Jurkat, Clone E6-1 (cell line): ENCODE measurements around the gene TBX5. TPM values are rescaled to one million over a fixed set of nuclear protein-coding genes. Genes with fewer than 3 reads are reported as not detected.
A peak's percentile ranks its signal among the peaks of the same experiment; 100 is the strongest.

Experiments
- DNase-seq: peaks from one replicate; pipeline ENCODE4 v3.0.0-alpha.2; 2011; ENCODE audit warnings: low read depth, low spot score
- H3K4me3 ChIP-seq: 2 replicates; pipeline ENCODE4 v1.5.1; 2011; ENCODE audit warnings: mild to moderate bottlenecking, low read length, control low read depth, moderate library complexity
- polyA plus RNA-seq: library from polyadenylated mRNA; unstranded; fragments of >200 nt; gene quantifications from one replicate; pipeline ENCODE4 v1.2.1, GENCODE V29; 2012; ENCODE audit warnings: missing spikeins; ENCODE audit not compliant: insufficient read length, insufficient read depth

Gene TBX5
- not detected for polyA plus RNA-seq

GRCh38 chr12:114405519-114406271, at the start of gene TBX5:
TSS of gene TBX5 (minus strand) at chr12:114406144. CDS start at chr12:114403898, 2,246 bp downstream.
- H3K4me3 ChIP-seq: no peak within 1 kb of the TSS; the same call in 1 of the 2 replicates
- peak; percentile 14 for DNase-seq

DNA sequence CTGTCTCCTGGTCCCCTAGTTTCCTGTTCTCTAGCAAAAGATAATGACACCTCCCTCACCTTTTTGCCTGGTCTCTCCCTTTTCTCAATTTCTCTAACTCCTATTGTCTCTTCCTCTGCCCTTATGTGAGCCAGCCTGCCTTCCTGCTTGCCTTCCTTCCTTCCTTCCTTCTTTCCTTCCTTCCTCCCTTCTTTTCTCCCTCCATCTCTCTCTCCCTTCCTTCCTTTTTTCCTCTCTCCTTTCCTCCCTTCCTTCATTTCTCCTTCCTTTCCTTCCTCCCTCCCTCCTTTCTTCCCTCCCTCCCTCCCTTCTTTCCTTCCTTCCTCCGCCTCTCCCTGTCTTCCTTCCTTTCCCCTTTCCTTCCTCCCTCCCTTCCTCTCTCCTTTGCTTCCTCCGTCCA, 45.7 kb upstream of the TBX5 start:
- no peak overlapping the region for H3K4me3 ChIP-seq
- no peak for DNase-seq

DNA sequence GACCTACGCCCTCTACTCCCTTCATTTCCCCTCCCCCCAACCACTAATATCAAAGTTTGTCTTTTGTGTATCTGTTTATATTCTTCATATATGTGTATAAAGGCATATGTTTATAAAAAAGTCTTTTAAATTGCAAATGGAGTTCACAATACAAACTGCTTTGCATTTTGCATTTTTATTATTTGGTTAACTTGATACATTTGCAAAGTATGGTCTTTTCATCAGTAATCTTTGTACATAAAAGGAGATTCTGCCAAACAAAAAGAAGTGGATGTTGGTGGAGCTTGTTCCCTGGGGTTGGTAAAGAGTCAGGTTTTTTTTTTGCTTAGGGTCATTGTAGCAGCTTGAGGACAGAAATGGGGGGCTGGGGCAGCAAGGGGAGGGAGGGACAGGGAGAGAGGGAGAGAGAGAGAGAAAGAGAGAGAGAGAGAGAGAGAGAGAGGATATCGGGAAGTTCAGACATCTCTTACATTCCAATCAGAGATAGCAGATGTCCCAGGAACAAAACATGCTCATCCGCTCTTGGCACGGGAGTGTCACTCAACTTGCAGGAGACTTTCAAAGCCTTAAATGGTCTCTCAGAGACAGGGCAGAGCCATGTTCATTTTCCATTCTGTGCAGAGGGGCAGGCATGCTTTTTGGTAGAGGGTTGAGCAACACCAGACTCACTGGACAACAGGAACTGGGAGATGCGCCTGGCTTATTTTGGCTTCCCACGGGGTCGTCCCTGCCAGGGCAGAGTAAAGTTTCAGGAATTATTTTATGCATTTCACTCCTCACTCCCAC, 44.8 kb upstream of the TBX5 start:
- no peak for DNase-seq
- no peak overlapping the region for H3K4me3 ChIP-seq

GRCh38 chr12:114450019-114450418, 44.1 kb upstream of the TBX5 start:
- no peak overlapping the region for H3K4me3 ChIP-seq
- DNase-seq: no peak

DNA sequence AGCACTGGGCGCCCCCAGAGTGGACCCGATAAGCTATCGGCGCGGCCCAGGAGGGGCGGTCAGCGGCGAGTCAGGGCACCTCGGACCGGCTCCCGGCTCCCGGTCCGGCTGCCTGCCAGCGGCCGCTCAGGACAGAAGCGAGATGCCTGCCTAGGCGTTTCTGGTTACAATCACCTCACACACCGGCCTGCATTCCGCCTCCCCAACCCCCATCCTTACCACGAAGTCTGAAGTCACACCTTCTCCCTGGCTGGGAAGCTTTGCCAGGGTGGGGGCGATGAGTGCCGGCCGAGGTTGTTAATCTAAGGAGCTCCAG, 42.6 kb upstream of the TBX5 start:
- no peak overlapping the region for H3K4me3 ChIP-seq
- DNase-seq: no peak

- H3K4me3 ChIP-seq: no peak overlapping the region
- DNase-seq: no peak
Measured at GRCh38 chr12:114447799-114448617, 42.1 kb upstream of the TBX5 start.

GRCh38 chr12:114447274-114447716, 41.4 kb upstream of the TBX5 start:
- no peak overlapping the region for H3K4me3 ChIP-seq
- DNase-seq: no peak

GRCh38 chr12:114445401-114446323, 39.7 kb upstream of the TBX5 start:
- DNase-seq: no peak

DNA sequence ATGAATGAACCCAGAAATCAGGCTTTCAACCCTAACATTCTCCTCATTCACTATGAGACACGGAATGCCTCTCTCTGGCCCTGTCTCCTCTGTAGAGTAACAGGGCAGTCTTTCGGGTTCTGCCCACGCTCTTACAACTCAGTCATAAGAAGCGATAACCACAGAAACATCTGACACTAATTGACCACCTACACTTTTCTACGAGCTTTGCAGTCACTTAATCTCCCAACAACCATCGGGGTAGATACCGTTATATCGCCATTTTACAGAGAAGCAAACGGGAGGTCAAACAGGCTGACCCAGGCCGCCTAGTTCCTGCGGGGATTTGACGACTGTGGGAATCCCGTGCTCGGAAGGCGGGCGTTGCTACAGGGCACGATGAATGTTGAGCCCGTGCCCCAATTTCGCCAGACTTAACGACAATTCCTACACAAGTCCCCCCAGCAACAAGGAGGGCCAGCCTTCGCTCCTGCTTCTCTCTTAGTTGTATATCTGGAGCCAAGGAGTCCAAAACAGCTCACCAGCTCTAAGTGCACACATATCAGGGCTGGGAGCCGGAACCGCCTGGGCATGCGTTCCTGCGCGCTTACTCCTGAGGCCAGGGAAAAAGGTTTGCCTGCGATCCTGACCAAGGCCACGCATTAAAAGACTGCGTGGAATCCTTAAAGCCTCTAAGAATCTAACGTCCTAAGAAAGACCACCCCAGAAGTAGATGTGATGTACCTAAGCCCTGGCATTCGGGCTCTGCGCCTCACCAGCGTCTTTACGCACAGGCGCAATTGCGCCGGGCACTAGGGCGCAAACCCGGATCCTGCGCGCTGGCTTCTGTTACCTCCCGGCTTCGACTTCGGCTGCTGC, 38.7 kb upstream of the TBX5 start:
- H3K4me3 ChIP-seq: no peak overlapping the region
- DNase-seq: no peak

More at GRCh38 chr12:114445401-114446323, 39.7 kb upstream of the TBX5 start:
- no peak overlapping the region for H3K4me3 ChIP-seq

DNA sequence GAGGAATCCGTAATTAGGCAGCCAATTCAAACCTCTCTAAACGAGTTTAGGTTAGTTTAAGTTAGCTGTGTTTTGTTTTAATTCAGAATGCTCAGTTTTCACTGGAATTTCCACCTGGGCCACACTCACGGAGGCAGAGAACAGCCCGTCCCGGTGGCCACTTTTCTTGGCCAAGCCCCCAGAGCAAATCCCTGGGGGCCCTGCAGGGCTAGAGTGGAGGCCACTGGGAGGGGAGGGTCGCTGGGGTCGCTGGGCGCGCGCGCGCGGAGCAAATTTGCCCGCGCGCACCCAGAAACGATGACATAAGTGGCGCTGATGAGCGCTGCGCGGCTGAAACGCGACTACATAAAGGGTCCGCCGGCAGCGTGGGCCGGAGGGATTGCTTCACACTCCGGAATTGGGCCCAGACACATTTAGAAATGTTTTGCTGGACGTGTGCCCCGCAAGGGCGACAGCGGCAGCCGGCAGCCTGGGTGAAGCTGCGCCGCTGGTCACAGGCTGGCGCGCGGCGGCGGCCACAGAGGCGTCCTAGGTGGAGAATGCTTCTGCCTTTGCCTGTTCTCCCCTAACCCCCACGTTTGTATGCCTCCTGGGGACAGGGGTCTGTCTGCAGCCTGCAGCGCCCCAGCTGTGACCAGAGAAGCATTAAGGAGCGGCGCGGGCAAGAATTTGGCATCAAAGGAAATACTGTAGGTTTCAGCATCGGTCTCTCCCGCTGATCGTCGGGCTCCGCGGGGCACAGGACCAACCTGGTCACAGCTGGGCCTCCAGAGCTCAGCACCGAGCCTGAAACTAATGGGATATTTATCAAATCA, 37.9 kb upstream of the TBX5 start:
- H3K4me3 ChIP-seq: no peak overlapping the region
- no peak for DNase-seq

DNA sequence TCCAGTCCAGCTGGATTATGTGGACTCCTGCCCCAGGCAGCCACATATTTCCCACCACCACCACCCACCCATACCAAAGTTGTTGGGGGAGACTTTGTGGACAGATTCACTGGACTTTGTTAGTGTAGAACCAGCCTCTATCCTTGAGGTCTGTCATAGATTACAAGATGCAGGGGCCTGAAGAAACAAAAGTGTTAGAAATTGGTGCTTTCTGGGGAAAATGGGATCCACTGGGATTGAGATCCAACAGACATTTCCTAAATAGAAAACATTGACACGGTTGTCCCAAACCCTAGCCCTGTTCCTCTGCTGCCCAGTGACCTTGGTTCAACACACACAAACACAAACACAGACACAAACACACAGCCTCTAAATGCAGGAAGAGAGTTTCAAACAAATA, 36.6 kb upstream of the TBX5 start:
- DNase-seq: no peak
- no peak overlapping the region for H3K4me3 ChIP-seq

- no peak overlapping the region for H3K4me3 ChIP-seq
- no peak for DNase-seq
Measured at GRCh38 chr12:114441545-114441944, 35.6 kb upstream of the TBX5 start.

GRCh38 chr12:114441039-114441383, 35.1 kb upstream of the TBX5 start:
- no peak for DNase-seq
- no peak overlapping the region for H3K4me3 ChIP-seq

GRCh38 chr12:114440270-114441038, 34.5 kb upstream of the TBX5 start:
- H3K4me3 ChIP-seq: no peak overlapping the region
- DNase-seq: no peak

- DNase-seq: no peak
Measured at GRCh38 chr12:114439817-114440216, 33.9 kb upstream of the TBX5 start.

GRCh38 chr12:114439261-114439683, 33.3 kb upstream of the TBX5 start:
- DNase-seq: no peak
- no peak overlapping the region for H3K4me3 ChIP-seq

More at GRCh38 chr12:114439817-114440216, 33.9 kb upstream of the TBX5 start:
- H3K4me3 ChIP-seq: no peak overlapping the region
